Neural progenitor cell (in vitro differentiated cells): ENCODE data around the gene MOK. TPM values are rescaled to one million over a fixed set of nuclear protein-coding genes. Genes with fewer than 3 reads are reported as not detected.
A peak's percentile ranks its signal among the peaks of the same experiment; 100 is the strongest.

Experiments
- DNase-seq: peaks from one replicate; pipeline ENCODE4 v3.0.0-alpha.2; 2016; ENCODE audit warnings: low spot score
- H2AFZ ChIP-seq: fragments of 200-600 bp; sonication (generic); replicated peaks from 2 replicates; pipeline ENCODE4 v1.6.1; 2016; ENCODE audit warnings: antibody characterized with exemption
- H3F3A ChIP-seq: fragments of 200-600 bp; sonication (generic); 2 replicates; pipeline ENCODE4 v1.6.1; 2016; ENCODE audit warnings: antibody characterized with exemption, low read depth
- H3K27ac ChIP-seq: fragments of 200-600 bp; sonication (generic); 2 replicates; pipeline ENCODE4 v1.5.1; 2016; ENCODE audit warnings: mild to moderate bottlenecking
- H3K27me3 ChIP-seq: fragments of 200-600 bp; sonication (generic); 2 replicates; pipeline ENCODE4 v1.6.1; 2016; ENCODE audit warnings: mild to moderate bottlenecking, moderate library complexity
- H3K36me3 ChIP-seq: fragments of 200-600 bp; sonication (generic); 2 replicates; pipeline ENCODE4 v1.5.1; 2016
- H3K4me1 ChIP-seq: fragments of 200-600 bp; sonication (generic); 2 replicates; pipeline ENCODE4 v1.6.1; 2016; ENCODE audit warnings: mixed run types
- H3K4me2 ChIP-seq: fragments of 200-600 bp; sonication (generic); 2 replicates; pipeline ENCODE4 v1.6.1; 2016
- H3K4me3 ChIP-seq: fragments of 200-600 bp; sonication (generic); 2 replicates; pipeline ENCODE4 v1.5.1; 2016
- H3K79me2 ChIP-seq: fragments of 200-600 bp; sonication (generic); 2 replicates; pipeline ENCODE4 v1.6.1; 2016; ENCODE audit warnings: low read depth
- H3K9ac ChIP-seq: fragments of 200-600 bp; sonication (generic); 2 replicates; pipeline ENCODE4 v1.6.1; 2016
- H3K9me3 ChIP-seq: fragments of 200-600 bp; sonication (generic); 2 replicates; pipeline ENCODE4 v1.5.1; 2016; ENCODE audit warnings: low read depth
- H4K20me1 ChIP-seq: fragments of 200-600 bp; sonication (generic); 2 replicates; pipeline ENCODE4 v1.6.1; 2016; ENCODE audit warnings: low read depth
- H3K27ac Mint-ChIP-seq: 3 replicates; pipeline ENCODE4 v1.8.0; 2021; ENCODE audit warnings: mixed read lengths
- H3K27me3 Mint-ChIP-seq: 2 replicates; pipeline ENCODE4 v1.8.0; 2022; ENCODE audit warnings: low read depth, mild to moderate bottlenecking, inconsistent platforms, moderate library complexity, mixed read lengths; ENCODE audit not compliant: insufficient read depth
- H3K36me3 Mint-ChIP-seq: 3 replicates; pipeline ENCODE4 v1.8.0; 2021; ENCODE audit warnings: mixed read lengths
- H3K4me1 Mint-ChIP-seq: 3 replicates; pipeline ENCODE4 v1.8.0; 2021; ENCODE audit warnings: mixed read lengths
- H3K4me3 Mint-ChIP-seq: 3 replicates; pipeline ENCODE4 v1.8.0; 2021; ENCODE audit warnings: mild to moderate bottlenecking, moderate library complexity, mixed read lengths
- H3K9me3 Mint-ChIP-seq: 3 replicates; pipeline ENCODE4 v1.8.0; 2020; ENCODE audit warnings: mixed read lengths
- CTCF ChIP-seq: fragments of 200-600 bp; sonication (generic); IDR thresholded peaks from 2 replicates; pipeline ENCODE4 v1.5.1; 2017; ENCODE audit warnings: antibody characterized with exemption, mild to moderate bottlenecking
- EZH2 ChIP-seq: fragments of 200-600 bp; sonication (generic); IDR thresholded peaks from 2 replicates; pipeline ENCODE4 v1.6.1; 2017; ENCODE audit warnings: antibody characterized with exemption, mild to moderate bottlenecking, moderate library complexity
- EZH2phosphoT487 ChIP-seq: fragments of 200-600 bp; sonication (generic); IDR thresholded peaks from 2 replicates; pipeline ENCODE4 v1.6.1; 2017; ENCODE audit warnings: antibody characterized with exemption
- total RNA-seq: library from RNA; depleted of rRNA; stranded (reverse); fragments of >200 nt; gene quantifications from 2 replicates; pipeline ENCODE4 v1.2.3, GENCODE V29; 2015; ENCODE audit warnings: low replicate concordance

Gene MOK
- total RNA-seq, 1 donor from 2014 or later, result 9.9 TPM

DNA sequence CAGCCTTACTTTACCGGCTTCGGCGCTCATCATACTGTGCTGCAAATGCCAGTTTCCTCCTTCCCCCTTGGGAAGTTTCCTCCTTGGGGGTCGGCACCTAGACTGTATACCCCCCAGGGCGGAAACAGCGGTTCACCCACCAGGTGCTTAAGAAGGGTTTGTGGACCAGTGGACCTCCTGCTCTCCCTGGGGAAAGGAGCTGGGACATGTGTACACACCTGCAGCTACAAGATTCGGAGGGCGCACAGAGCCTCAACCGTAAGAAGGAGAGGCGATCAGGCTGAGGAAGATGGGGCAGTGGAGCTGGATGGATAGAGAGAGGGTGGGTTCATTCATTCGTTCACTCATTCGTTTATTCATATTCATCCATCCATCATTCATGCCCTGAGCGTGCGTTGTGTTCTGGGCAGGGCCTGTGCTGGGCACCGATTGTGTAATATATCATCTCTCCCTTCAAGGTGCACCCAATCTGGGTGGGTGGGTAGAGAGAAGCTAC is 13.9 kb upstream of the MOK start:
- TF ChIP-seq EZH2phosphoT487 (no peak), CTCF (no peak), EZH2 (no peak)
- H3K36me3 ChIP-seq, result no peaks in the 10 kb centered on the region
- H3K27me3 ChIP-seq, result peaks cover 16% of the 10 kb centered on the region
- peak overlapping the region; percentile 95 for H3K4me2 ChIP-seq
- DNase-seq, result no peak
- H3K27ac Mint-ChIP-seq, result peak overlapping the region; percentile 98
- H3K79me2 ChIP-seq, result peaks cover 11% of the 10 kb centered on the region
- H3K36me3 Mint-ChIP-seq, result peaks cover 3% of the 10 kb centered on the region
- peak overlapping the region; percentile 99 for H2AFZ ChIP-seq
- H3K4me1 Mint-ChIP-seq, result peaks cover 54% of the 10 kb centered on the region
- H4K20me1 ChIP-seq, result no peaks in the 10 kb centered on the region
- H3K27ac ChIP-seq, result no peak overlapping the region
- H3K9me3 Mint-ChIP-seq, result peaks cover 5% of the 10 kb centered on the region
- H3K4me1 ChIP-seq, result peaks cover 23% of the 10 kb centered on the region
- peaks cover 24% of the 10 kb centered on the region for H3K27me3 Mint-ChIP-seq
- H3K4me3 Mint-ChIP-seq, result peak overlapping the region; percentile 97
- peak overlapping the region; percentile 92 for H3K4me3 ChIP-seq
- peaks cover 48% of the 10 kb centered on the region for H3F3A ChIP-seq
- no peaks in the 10 kb centered on the region for H3K9me3 ChIP-seq
- H3K9ac ChIP-seq, result peak overlapping the region; percentile 40

DNA sequence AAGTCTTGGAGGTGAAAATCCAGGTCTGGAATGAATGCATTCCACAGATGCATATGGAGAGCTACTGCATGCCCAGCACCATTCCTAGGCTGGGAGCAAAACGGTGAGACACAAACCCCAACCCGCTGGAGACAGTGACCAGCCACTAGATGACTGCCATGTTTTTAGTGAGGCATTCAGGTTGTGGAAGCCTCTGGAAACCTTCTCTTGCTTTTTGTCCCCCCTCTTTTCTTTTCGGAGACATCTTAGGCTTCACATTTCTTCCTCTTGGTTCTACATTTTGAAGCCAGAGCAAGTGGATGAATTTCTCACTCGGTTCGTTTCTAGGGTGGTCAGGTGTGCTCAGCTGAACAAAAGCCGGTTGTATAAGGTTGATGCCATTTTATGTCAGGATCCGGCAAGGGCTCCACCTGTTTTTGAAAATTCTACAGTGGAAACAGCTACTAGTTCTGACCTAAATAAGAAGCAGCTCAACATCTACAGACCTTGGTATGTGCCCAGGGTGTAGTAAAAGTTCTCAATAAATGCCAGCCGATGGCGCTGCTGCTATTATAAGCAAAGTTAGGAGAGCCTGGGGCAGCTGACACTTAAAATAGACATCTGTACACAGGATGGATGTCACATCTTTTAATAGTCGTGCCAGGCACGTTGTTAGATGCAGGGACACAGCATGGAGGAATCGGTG is 12.7 kb upstream of the MOK start:
- Histone ChIP-seq H3K27ac (peak overlapping the region; percentile 8), H3K36me3 (no peaks in the 10 kb centered on the region), H2AFZ (peak overlapping the region; percentile 91), H3K4me3 (peak overlapping the region; percentile 79), H3K9ac (no peak overlapping the region), H3K9me3 (no peaks in the 10 kb centered on the region), H4K20me1 (no peaks in the 10 kb centered on the region), H3K27me3 (peaks cover 22% of the 10 kb centered on the region), H3K4me1 (peaks cover 23% of the 10 kb centered on the region), H3K79me2 (peaks cover 11% of the 10 kb centered on the region), H3F3A (peaks cover 45% of the 10 kb centered on the region), H3K4me2 (peak overlapping the region; percentile 84)
- peaks cover under 1% of the 10 kb centered on the region for H3K36me3 Mint-ChIP-seq
- TF ChIP-seq CTCF (peak; percentile 10), EZH2phosphoT487 (no peak)
- peaks cover 5% of the 10 kb centered on the region for H3K9me3 Mint-ChIP-seq
- H3K27me3 Mint-ChIP-seq, result peaks cover 22% of the 10 kb centered on the region
- H3K27ac Mint-ChIP-seq, result peak overlapping the region; percentile 97
- peaks cover 52% of the 10 kb centered on the region for H3K4me1 Mint-ChIP-seq
- peak overlapping the region; percentile 97 for H3K4me3 Mint-ChIP-seq
- peak; percentile 33 for DNase-seq

DNA sequence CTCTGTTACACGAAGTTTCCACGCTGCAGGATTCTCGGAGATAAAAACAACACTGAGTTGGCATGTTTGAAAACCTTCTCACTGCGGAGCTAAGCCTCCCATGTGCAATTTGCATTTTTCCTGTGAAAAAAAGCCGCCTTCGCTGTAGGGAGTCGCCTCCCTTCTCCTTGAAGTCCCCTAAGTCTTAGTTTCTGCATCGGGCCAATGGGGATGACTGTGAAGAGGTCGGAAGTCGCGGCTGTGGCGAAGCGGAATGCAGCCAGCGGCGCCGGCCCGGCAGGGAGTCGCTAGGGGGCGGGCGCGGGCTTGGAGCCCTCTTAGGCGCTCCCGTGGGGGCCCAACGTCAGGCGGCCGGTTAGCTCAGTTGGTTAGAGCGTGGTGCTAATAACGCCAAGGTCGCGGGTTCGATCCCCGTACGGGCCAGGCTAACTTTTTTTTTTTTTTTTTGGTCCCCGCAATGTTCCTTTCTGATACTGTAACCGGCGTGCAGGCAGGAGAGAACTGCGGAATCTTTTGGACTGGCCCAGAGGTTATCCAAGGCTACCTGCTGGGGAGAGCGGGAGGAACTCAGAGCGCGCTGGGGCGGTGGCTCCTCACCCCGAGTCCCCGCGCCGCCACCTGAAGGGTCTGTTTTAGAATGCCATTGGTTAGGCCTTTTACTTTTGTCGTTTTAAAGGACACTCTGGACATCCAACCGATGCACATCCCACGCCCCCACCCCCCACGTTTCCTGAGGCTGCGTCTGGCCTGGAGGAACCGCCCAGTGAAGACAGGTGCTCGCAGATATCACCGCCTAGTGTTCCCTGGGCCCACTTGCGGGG is 12.0 kb upstream of the MOK start:
- Histone ChIP-seq H3K79me2 (peaks cover 11% of the 10 kb centered on the region), H3K36me3 (no peaks in the 10 kb centered on the region), H3K4me2 (peak overlapping the region; percentile 84), H3K4me3 (peak overlapping the region; percentile 79), H2AFZ (peak overlapping the region; percentile 91), H3K9me3 (no peaks in the 10 kb centered on the region), H3F3A (peaks cover 45% of the 10 kb centered on the region), H3K27ac (peak overlapping the region; percentile 15), H3K27me3 (peaks cover 22% of the 10 kb centered on the region), H4K20me1 (no peaks in the 10 kb centered on the region), H3K4me1 (peaks cover 23% of the 10 kb centered on the region), H3K9ac (no peak overlapping the region)
- H3K27ac Mint-ChIP-seq, result peak overlapping the region; percentile 97
- TF ChIP-seq EZH2phosphoT487 (no peak), CTCF (peak; percentile 46), EZH2 (no peak)
- H3K36me3 Mint-ChIP-seq, result no peaks in the 10 kb centered on the region
- peak overlapping the region; percentile 97 for H3K4me3 Mint-ChIP-seq
- DNase-seq, result peak; percentile 97
- H3K9me3 Mint-ChIP-seq, result peaks cover 5% of the 10 kb centered on the region
- H3K4me1 Mint-ChIP-seq, result peaks cover 51% of the 10 kb centered on the region
- H3K27me3 Mint-ChIP-seq, result peaks cover 22% of the 10 kb centered on the region
